Effector CD8-positive, alpha-beta T cell (primary cell): ENCODE measurements around the gene SLC2A1.

ENCODE experiments used
- DNase-seq: peaks from one replicate; lab custom pipeline; 2025; lab: John Stamatoyannopoulos, UW

Gene SLC2A1

DNA sequence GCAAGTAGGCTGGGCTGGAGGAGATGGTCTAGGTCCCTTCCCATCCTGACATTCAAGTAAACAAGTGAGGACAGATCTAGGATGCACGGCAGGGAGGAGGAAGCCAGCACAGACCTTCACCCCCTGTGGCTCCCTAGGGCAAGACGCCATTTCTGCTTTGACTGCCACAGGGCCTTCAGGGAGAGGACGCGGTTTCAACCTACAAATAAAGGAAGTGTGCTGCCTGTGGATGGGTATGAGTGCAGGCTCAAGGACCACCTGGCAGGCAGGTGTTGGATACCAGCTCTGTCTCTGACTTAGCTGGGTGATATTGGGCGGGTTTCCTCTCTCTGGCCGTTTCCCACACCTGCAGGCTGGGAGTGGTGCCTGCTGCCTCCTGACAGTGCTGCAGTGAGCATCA, 16.2 kb downstream of the SLC2A1 start:
- DNase-seq, result no peak

DNA sequence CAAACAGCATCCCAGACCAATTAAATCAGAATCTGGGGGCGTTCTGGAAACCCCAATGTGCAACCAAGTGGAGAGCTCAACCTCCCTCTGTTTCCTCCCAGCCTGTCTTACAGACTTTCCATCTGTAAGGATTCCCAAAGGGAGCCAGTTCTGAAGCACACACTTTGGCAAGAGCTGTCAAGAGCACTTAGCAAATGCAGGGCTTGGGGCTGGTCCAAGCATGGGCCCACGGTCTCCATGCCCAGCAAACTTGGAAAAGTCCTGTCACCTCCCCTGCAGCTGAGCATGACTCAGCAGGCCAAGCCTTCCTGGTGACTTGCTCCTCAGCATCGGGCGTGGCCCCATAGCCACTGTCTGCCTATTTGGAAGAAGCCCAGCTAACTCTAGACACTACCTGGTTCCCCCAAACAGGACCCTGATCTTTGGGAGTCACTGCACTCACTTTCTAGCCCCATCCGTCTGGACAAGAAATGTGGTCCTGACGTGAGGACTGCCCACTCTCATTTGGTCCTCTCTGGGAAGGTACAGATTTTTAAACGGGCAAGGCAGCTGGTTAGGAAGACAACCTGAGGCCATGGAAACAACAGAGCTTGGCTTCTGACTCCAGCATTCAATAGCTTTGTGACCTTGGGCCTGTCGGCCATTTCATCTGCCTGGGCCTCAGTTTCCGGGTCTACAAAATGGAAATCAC, 16.9 kb downstream of the SLC2A1 start:
- no peak for DNase-seq

DNA sequence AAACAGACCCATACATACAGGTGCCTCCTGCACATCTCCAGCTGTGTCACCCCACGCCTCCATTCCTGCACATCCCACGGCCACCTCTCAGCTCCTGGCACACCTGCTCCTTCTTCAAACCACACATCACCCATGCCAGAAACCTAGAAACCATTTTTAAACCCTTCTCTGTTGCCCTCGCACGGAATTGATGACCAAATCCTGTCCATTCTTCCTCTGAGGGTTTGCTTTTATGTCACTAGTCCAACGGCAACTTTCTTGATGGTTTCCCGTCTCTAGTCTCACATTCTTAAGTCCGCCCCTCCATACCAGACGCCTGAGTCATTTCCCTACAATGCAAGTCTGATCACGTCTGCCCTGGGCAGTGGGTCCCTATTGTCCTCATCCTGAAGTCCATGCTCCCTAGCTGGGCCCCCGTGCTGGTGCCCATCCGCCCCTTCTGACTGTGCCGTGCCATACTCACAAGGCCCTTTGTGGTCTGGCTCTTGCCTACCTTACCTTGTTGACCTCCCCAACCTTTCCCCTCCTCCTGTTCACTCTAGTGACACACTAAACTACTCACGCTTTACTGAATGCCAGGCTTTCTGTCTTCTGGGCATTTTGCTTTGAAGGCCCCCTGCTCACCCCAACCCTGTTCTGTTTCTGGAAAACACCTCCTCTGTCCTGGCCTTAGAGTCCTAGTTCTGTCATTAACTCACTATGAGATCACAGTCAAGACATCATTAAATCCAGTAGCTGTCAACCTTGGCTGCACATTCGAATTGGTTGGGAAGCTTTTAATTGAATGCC, 17.6 kb downstream of the SLC2A1 start:
- no peak for DNase-seq

DNA sequence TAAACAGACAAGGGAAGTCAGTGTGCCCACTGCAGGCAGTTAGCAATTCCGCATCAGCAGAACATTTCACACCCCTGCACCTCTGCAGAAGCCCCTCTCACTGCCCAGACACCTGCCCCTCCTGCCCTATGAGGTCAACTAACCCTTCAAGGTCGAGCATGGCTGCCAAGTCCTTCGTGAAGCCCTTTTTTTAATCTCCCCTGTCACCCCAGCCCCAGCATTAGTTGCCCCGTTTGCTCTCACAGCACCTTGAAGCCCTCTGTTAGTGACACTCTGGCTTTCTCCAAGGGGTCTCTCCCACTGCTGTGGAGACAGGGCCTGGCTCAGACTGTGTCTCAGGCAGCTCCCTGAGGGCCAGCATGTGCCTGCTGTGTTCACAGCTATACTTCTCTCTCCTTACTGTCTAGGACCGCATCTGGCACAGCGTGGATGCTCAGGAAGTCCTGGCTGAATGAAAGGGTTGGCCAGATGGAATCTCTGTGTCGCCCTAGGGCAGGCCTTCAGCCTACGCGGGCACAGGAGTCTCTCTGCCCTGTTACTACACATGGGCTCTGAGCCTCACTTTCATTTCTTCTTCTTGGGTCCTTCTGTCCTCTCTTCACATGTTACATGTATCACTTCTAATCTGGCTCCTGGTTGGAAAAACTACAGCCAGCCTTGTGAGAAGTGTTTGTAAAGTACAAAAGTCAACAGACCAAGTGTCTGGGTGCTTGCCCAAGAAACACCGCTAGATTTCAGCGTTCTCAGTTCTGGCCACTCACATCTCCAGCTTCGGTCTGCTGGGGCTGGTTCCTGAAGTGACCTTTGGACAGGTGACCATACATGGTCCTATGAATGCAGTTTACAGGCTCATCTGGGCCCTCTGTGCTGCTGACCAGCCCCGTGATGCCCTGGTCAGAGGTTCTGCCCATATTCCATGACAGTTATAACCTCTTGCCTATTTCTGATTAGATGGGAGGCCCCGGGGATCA, 19.7 kb downstream of the SLC2A1 start:
- no peak for DNase-seq

DNA sequence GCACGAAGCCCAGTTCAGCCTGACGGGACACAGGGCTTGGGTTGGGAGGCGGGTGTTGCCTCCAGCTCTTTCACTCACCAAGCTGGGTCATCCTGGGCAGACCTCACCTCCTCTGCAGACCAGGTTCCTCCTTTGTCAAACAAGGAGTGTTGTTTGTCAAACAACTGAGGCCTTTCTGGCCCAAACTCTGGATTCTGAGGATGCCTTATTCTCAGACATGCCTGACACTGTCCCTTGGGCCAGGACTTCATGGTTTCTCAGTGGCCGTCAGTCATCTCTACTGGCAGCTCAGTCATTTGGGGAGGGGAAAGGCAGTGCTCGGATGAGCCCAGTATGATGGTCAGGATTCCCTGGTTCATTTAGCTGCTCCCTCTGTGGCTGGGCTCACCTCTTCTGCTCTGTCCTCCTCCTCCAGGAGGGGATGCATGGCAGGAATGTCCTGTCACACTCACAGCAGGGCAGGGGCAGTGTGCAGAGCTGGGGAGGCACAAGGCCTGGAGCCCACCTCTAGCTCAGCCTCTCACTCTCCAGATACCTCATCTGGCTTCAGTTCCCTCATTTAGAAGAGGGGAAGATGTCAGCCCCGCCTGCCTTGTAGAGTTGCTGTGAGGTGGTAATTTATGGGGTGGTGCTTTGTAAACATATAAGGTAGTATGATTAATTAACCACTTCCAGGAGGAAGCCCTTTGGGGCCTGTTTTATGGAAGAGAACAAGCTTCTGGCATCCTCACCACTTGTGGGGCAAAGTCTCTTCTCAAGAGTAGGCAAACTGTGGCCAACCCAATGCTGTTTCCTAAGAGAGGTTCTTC, 20.6 kb downstream of the SLC2A1 start:
- DNase-seq, result no peak

DNA sequence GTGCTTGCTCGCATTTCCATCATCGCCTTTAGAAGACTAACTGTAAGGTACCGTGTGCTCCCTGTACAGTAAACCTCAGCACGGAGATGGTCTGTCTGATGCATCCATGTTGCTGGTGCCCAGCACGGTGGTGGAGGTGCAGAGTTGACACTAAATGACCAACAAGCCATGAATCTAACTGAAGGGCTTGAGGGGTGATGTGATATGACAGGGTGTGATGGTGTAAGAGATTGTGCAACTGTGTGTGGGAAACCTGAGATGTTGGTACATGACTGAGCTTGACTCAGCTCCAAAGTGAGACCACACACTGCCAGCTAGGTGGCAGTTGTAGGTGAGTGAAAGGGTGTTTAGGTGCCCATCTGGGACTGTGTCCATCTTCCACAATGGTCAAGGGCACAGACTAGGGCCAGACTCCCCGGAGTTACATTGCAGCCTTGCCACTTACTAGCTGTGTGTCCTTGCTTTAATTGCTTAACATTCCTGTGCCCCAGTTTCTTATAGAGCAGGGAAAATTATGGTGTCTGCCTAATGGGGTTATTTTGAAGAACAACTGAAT, 21.4 kb downstream of the SLC2A1 start:
- no peak for DNase-seq

DNA sequence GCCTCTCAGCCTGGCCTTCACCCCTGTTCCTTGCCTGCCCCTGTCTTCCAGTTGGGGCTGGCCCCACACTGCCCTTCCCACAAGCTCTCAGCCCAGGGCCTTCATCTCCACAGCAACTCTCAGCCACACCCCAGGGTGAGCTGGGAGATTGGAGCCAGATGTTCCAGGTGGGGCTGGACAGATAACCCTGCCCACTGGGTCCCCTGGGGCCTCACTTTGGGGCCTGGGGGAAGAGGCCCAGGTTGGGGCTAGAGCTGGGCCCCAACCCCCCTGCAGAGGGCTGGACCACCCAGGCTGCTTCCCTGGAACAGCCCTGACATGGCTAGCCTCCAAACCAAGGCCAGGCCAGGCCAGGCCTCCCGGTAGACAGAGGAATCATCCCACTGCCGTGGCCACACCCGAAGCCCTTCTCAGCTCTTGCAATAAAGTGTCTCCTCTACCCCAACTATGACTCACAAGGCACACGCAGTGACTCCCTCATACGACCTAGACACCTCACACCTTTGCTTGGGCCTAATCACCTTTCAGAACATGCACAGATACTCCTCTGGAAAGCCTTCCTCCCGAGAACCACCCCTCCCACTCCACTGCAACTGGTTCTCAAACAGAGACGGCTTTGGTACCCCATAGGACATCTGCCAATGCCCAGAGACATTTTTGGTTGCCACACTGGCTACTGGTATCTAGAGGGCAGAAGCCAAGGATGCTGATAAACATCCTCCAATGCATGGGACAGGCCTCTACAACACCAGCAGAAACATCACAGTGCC, 22.2 kb downstream of the SLC2A1 start:
- DNase-seq, result no peak

DNA sequence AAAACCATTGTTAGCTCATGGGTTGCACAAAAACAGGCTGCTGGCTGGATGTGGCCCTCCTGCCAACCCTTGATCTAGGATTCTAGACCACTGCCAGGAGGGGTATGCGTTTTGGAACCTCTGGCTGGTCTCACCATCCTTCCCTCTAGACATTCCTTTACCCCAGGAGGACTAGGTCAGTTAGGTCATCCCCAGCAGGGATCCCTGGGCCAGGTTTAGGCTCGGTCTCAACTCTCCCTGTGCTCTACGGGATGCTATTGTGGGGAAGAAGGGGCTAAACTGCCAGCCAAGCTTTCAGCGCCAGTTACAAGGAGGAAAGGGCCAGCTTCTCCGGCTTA, 22.7 kb downstream of the SLC2A1 start:
- no peak for DNase-seq

DNA sequence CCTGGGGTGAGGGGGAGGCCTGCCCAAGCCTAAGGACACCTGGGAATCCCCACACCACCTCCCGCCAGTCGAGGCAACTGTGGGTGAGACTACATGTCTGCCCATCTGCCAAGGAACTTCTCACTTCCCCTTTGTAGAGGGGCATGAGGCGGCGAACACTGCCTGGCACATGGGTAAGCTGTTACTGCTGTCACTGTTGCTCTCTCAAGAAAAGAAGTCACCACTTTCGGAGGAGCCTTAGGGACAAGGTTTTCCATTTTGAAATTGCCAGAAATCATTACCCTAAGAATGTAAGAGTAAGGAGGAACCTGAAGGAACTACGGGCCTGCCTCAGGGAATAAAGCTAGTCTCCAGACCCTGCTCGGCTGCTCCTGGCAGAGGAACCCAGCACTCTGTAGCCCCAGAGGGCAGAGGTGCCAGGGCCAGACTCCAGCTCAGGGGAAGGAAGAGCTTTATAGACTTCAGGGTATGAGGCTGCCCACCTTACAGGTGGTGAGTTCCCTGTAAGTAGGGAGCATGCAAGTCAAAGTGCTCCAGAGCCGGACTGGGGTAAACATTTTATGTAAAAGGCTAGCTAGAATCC, 23.3 kb downstream of the SLC2A1 start:
- no peak for DNase-seq

DNA sequence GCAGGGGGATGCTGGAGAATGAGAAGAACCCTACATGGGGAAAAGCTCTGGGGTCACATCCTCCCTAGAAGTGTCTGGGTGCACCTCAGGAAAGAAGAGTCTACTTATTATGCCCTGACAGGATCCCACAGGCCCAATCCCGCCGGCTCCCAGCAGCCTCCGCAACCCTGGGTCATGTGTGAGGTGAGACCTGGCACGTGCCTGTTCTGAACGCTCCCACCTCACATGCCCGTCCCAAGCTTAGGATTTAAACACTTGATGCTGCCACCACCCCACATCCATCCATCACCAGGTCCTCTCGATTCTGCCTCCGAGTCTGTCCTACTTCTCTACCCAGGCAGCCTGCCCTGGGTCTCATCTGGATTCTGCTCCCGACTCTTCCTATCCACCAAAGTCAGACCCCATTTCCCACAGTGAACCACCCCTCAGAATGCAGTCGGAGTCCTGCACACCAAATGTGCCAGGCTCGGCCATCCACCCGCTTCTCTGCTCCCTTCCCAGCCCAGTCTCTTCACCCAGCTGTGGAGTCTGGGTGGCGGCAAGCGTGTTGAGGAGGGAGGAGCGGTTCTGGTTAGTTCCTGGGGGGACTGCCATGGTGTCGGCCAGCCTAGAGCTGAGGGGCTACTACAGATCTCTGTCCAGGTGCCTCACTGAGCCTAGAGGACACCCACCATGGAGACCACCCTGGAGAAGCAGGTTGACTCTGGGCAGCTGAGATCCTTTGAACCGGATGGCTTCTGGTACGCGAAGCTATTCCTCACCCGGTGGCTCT, 23.9 kb downstream of the SLC2A1 start:
- no peak for DNase-seq

DNA sequence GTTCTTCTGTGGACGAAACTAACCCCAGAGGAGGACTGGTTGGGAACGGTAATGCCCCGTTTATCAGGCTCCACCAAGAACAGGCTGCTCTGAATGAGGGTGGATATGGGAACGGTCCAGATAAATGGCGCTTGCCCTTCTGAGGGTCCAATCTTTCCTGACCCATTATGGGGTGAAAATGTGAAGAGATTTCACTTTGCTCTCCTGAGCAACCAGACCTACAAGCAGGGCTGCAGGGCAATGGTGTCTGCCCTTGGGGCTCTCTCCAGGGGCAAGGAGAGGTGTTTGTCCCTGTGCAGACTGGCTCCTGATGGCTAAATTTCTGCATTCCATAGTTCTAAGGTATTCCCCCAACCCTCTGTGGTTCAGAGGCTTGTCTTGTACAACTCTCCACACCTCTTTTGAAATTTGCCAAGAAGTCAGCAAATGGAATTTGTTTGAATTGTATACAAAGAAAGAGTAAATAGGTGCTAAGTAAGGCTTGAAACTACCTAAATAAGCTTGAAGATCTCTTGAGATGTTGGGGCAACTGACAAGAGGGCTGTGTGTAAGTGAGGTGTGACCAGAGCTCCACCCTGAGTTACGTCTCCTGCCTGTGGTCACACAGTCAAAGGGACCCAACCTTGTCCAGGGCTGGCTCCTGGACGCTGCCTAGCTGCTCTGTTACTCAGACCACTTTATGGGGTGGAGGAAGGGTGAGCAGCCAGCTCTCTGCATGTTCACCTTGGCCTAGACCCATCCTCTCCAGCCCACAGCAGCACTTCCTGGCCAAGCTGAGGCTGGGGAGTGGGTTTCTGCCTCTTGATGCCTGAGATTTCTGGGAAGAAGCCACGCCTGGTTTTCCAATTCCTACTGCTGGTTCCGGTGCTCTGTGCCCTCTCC, 24.8 kb downstream of the SLC2A1 start:
- no peak for DNase-seq

DNA sequence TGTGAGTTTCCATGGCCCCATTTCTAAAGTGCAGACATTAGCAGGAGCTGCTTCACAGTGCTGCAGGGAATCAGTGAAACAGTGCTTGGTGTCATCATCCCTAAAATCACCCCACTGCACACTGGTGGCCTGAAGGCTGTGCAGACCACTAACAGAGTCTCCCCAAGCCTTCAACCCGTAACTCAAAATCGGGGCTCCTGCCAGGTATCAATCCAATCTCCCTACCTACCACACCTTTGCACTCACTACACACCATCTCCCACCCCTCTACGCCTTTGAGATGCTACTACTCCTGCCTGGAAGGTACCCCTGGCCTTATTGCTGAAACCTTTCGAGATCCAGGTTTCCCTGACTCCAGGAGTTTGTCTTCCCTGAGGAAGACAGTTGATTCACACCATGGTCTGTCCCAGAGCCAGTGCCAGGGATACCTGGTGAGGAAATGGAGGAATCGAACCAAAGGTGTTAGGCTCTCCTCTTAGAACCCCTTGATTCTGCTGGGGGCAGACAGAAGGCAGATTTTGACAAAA, 25.5 kb downstream of the SLC2A1 start:
- DNase-seq, result no peak

DNA sequence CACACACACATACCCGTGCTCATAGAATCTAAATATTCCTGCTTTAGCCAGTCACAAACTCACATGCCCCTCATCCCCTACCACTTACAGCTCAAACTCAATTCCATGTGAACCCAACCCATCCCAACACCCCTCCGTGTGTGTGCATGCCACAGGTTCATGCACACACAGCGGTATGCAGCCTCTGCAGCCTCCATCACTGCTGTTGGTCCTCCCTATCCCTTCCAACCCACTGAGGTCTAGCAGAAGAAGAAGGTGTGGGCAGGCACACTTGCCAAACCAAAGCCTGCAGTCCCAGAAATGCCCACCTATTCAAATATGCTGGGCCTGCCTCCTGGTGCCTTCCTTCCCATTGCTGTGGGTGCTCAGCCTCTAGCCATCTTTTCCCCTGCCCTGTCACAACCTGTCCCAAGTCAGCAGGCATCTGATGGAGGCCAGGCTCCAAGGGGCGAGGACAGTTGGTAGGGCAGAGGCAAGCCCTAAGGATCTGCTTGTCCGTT, 26.2 kb downstream of the SLC2A1 start:
- no peak for DNase-seq

DNA sequence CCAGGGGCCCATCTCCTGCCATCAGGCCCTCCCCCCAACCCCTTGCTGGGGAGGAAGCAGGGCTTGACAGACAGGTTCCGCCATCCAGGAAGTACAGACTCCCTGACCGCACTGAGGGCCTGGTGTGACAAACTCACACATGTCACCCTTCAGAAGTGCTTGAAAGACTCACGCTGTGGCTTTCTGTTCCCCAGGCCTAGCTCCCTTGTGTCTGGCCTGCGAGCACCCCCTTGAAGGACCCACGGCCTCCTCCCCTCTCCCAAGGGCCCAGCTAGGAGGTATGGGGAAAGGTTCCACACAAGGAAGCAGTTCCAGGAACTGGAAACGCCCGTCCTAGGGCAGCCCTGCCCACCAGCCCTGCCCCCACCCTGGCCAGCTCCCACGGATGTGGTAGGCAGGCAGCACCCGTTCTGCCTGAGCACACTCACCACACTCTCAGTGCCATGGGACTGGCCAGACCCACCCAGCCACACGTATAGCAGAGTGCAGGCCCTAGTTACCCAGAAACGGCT, 26.7 kb downstream of the SLC2A1 start:
- DNase-seq, result peak; percentile 53

DNA sequence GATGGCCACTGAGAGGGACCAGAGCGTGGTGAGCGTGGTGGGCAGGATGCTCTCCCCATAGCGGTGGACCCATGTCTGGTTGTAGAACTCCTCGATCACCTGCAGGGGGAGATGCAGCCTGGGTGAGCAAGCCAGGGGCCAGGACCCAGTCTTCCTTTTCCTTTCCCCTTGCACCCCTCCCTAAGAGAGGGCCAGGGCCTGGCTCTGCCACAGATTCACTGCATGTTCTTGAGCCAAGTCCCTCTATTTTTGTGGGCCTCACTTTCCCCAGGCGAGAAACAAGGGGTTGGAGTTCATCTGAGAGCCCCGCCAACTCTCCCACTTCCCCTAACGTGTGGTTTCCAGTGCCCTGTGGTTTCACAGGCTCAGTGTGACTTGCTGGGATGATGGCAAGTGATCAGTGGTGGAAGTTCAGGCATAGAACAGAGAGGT, 27.5 kb downstream of the SLC2A1 start:
- DNase-seq, result peak; percentile 44

DNA sequence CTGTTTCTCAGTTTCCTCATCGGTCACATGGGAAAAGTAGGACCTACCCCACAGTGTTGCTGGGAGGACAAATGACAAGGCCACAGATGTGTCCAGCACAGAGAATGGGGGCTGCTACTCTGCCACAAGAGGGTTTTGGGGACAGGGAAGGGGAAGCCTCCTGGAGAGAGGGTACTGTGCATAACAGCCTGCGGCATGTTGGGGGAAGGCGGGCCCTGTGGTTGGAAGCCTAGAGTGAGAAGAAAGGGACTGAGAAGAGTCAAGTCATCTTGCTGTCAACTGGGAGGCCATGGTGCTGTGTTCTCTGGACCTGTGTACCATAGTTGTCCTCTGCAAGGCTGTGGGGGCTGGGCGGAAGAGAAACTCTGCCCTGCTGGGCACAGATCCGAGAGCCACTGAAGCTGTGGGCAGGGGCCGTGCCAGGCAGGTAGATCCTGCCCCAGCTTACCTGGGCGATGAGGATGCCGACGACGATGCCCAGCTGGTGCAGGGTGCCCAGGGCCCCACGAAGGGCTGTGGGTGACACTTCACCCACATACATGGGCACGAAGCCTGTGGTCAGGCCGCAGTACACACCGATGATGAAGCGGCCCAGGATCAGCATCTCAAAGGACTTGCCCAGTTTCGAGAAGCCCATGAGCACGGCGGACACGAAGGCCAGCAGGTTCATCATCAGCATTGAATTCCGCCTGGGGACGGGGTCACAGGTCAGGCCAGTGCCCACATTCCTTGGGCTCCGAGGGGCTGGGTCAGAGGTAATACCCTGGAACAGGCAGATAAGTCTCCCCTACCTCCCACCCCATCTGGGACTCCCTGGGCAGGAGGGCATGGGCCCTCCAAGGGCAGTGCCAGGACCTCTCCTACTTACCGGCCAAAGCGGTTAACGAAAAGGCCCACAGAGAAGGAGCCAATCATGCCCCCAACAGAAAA, 28.2 kb downstream of the SLC2A1 start:
- no peak for DNase-seq
